ENCODE data around the gene TBL3.

TBL3 gene

DNA sequence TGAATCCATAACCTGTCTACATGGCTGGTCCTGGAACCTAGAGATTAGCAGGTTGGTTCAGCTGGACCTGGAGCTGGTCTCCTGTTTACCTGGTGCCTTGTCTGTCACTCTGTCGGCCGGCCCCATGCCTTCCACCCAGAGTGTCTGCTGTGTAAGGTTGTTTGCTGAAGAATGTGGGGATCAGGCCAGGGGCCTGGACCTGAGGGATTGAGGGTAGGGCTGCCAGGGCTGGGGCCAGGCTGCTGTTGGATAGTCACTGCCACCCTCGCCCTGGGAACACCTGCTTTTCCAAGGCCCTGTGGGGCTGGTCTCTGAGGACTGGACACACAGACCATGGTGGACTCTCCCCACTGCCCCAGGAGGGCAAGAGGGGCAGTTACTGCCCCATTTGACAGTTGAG, 56.3 kb downstream of the TBL3 start:
- TF ChIP-seq CTCF (IDR thresholded peaks at IDR 0.05; ENCODE audit: extremely low read depth, missing control alignments), result no peak
- DNase-seq (ENCODE audit: low spot score), result no peak

GRCh38 chr16:2028620-2029220, 56.9 kb downstream of the TBL3 start:
- no peak for TF ChIP-seq CTCF (IDR thresholded peaks at IDR 0.05; ENCODE audit: extremely low read depth, missing control alignments)
- no peak for DNase-seq (ENCODE audit: low spot score)

GRCh38 chr16:2029350-2029749, 57.5 kb downstream of the TBL3 start:
- TF ChIP-seq CTCF (IDR thresholded peaks at IDR 0.05; ENCODE audit: extremely low read depth, missing control alignments), result no peak
- no peak for DNase-seq (ENCODE audit: low spot score)

DNA sequence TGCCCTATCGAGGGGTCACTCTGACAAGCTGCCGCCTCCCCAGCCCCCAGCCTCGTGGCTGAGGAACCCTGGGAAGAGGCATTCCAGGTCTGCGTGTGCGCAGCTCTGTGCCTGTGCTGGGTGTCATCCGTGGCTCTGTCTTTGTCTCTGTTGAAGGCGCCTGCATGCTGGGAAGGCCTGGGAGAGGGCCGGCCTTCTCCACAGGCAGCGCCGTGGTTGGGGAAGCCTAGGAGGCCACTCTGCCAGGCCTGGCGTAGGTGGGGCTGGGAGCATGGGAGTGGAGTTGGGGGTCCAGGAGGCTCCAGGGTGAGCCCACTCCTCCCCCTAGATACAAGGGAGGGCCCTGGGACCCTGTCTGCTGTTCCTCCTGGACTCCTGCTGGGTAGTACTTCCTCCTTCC, 58.2 kb downstream of the TBL3 start:
- TF ChIP-seq CTCF (IDR thresholded peaks at IDR 0.05; ENCODE audit: extremely low read depth, missing control alignments), result no peak
- no peak for DNase-seq (ENCODE audit: low spot score)

DNA sequence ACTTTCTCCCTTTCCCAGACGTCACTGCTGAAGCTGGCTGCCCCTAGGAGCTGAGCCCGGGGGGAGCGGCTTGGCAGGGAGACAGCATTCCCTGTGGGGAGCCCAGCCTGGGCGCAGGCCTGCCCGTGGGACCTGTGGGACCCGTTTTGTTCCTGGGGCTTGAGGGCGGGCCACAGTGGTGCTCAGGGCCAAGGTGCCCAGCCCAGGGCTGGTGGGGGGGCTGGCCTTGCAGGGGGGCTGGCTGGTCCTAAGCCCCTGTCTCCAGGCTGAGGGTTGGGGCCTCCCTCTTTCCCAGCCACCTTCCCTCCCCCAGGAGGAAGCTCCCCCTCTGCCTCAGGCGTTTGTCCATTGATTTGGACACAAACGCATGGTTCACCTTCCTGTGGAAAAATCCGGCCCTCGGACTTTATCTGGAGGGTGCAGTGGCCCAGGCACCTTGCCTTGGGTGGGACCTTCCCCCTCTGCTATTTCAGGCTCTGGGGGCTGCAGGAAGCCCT, 59.3 kb downstream of the TBL3 start:
- TF ChIP-seq CTCF (IDR thresholded peaks at IDR 0.05; ENCODE audit: extremely low read depth, missing control alignments), result no peak
- no peak for DNase-seq (ENCODE audit: low spot score)
